Suprapubic skin (tissue), 4 donors: Measurements from ENCODE around the gene CFAP58. TPM values are rescaled to one million over a fixed set of nuclear protein-coding genes. Genes with fewer than 3 reads are reported as not detected.
A peak's percentile ranks its signal among the peaks of the same experiment; 100 is the strongest.

ENCODE experiments used
- DNase-seq, 2 donors: peaks; one replicate each; pipeline ENCODE4 v3.0.0-alpha.2; 2019; ENCODE audit warnings: low spot score in 2 of 2
- H3K27ac ChIP-seq: fragments of 200-600 bp; sonication (generic); one replicate; pipeline ENCODE4 v1.5.1; 2019
- H3K27me3 ChIP-seq: fragments of 200-600 bp; sonication (generic); one replicate; pipeline ENCODE4 v1.5.1; 2019
- H3K36me3 ChIP-seq: fragments of 200-600 bp; sonication (generic); one replicate; pipeline ENCODE4 v1.5.1; 2019
- H3K4me1 ChIP-seq: fragments of 200-600 bp; sonication (generic); one replicate; pipeline ENCODE4 v1.5.1; 2019
- H3K4me3 ChIP-seq: fragments of 200-600 bp; sonication (generic); one replicate; pipeline ENCODE4 v1.5.1; 2019; ENCODE audit warnings: mild to moderate bottlenecking
- H3K9me3 ChIP-seq: fragments of 200-600 bp; sonication (generic); one replicate; pipeline ENCODE4 v1.5.1; 2019
- EP300 ChIP-seq: sonication (generic); formaldehyde crosslinking; IDR thresholded peaks from one replicate; pipeline ENCODE4 v1.6.1; 2017; ENCODE audit warnings: antibody characterized with exemption
- POLR2A ChIP-seq, 2 donors: fragments of 450-650 bp; IDR thresholded peaks; one replicate each; pipeline ENCODE4 v1.6.1; 2017; ENCODE audit warnings: antibody characterized with exemption in 2 of 2, mild to moderate bottlenecking in 2 of 2, moderate library complexity in 2 of 2
- POLR2AphosphoS5 ChIP-seq, 3 donors: sonication (generic); formaldehyde crosslinking; IDR thresholded peaks; one replicate each; pipeline ENCODE4 v1.6.1; 2017; ENCODE audit warnings: antibody characterized with exemption in 3 of 3
- WGBS: methylation state at CpG from one replicate; pipeline ENCODE4 v1.1.5; 2018; 5-methylcytosine and 5-hydroxymethylcytosine counted together
- total RNA-seq, 4 donors: library from RNA; depleted of rRNA; stranded (reverse); fragments of >200 nt; gene quantifications; one replicate each; pipeline ENCODE4 v1.1.0, GENCODE V29; 2016
- TF ChIP-seq, protein P1 (sequence below), 2 donors: fragments of 200-600 bp in 1 of 2; fragments of 450-650 bp in 1 of 2; sonication (generic) in 1 of 2; IDR thresholded peaks; one replicate each; pipeline ENCODE4 v1.5.1; 2016 to 2019; ENCODE audit warnings: antibody characterized with exemption in 2 of 2, mild to moderate bottlenecking in 1 of 2, moderate library complexity in 1 of 2

The CFAP58 gene
- total RNA-seq, 4 donors from 2014 or later, result 0.13 to 1.0 (median 0.39) TPM

DNA sequence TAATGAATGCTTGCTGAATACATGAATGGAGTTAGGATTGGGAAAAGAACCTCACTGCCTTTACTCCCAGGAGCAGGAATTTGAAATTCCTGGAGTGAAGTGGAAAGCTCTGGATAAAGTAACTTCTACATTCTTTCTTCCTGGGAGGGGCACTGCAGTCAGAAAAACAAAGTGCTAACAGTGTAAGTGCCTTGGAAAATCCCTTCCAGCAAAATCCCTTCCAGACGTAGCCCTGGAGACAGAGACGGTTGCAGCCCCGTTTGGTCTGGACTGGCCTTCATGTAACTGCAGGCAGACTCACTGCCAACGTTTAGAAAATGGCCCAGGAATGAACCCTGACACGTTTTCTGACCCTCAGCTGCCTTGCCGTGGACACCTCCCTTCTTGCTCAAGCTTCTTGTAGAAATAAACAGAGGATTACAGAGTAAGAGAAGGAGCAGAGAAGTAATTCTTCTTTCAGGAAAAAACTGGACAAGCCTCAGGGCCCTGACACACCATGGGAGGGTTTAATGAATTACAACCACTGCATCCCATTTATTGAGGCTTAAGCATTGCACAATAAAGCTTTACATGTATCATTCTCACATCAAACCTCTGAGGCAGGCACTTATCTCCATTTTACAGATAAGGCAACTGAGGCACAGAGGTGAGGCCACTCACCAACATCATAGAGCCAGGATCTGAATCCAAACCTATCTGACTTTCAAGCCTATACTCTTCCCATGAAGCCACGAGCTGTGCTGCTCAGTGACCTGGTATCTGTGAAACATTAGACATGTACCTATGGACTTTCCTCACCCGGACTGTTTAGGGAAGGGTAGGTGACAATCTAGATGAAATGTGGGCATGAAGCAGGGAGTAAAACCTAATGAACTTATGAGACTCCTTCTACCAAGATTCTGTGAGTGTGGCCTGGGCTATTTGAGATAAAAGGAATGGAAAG lies 23.2 kb upstream of the CFAP58 start:
- DNase-seq, result peak; percentile 77 to 83
- Histone ChIP-seq H3K4me1 (peaks cover 100% of the 10 kb centered on the region), H3K36me3 (no peaks in the 10 kb centered on the region), H3K27me3 (no peaks in the 10 kb centered on the region), H3K4me3 (no peak overlapping the region), H3K9me3 (no peaks in the 10 kb centered on the region), H3K27ac (peak overlapping the region; percentile 95)
- 26% methylated on average over 8 of the region's 8 CpGs for WGBS
- TF ChIP-seq EP300, result no peak
- TF ChIP-seq, protein P1, sequence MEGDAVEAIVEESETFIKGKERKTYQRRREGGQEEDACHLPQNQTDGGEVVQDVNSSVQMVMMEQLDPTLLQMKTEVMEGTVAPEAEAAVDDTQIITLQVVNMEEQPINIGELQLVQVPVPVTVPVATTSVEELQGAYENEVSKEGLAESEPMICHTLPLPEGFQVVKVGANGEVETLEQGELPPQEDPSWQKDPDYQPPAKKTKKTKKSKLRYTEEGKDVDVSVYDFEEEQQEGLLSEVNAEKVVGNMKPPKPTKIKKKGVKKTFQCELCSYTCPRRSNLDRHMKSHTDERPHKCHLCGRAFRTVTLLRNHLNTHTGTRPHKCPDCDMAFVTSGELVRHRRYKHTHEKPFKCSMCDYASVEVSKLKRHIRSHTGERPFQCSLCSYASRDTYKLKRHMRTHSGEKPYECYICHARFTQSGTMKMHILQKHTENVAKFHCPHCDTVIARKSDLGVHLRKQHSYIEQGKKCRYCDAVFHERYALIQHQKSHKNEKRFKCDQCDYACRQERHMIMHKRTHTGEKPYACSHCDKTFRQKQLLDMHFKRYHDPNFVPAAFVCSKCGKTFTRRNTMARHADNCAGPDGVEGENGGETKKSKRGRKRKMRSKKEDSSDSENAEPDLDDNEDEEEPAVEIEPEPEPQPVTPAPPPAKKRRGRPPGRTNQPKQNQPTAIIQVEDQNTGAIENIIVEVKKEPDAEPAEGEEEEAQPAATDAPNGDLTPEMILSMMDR (IDR thresholded peaks at IDR 0.05), result no peak
- peak in 1 of 3 donors; percentile 29 for TF ChIP-seq POLR2AphosphoS5 (IDR thresholded peaks at IDR 0.05)
- no peak for TF ChIP-seq POLR2A (IDR thresholded peaks at IDR 0.05)

DNA sequence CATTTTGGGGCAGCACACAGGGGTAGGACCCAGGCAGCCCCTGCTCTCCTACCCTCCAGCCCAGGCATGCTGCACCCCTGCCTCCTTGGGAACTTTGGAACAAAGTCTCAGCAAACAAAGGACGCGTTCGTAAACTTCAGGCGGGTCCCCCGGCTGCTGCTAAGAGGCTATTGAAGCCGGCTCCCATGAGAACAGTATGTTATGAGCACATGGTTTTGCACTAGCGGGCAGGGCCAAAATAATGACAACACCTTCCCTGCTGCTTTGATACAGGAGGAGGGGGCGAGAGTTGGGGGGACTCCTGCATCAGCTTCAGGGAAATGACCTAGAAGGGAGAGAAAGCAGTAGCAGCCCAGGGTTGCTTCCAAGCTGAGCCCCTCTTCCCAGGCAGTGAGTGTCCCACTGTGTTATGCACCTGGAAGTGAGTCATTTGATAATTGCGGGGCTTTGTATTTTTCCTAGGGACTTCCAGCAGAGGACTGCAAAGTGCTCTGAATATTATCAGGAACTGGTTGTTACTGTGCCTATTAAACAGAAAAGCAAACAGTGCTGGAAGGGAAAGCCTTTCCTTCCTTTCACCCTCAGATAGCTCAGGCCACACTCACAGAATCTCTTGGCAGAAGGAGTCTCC lies 22.3 kb upstream of the CFAP58 start:
- Histone ChIP-seq H3K36me3 (no peaks in the 10 kb centered on the region), H3K9me3 (no peaks in the 10 kb centered on the region), H3K4me1 (peaks cover 100% of the 10 kb centered on the region), H3K27me3 (no peaks in the 10 kb centered on the region), H3K4me3 (no peak overlapping the region), H3K27ac (peak overlapping the region; percentile 95)
- DNase-seq, result peak; percentile 59 to 78
- 76% methylated on average over 9 of the region's 9 CpGs for WGBS
- no peak for TF ChIP-seq POLR2A (IDR thresholded peaks at IDR 0.05)
- TF ChIP-seq, protein P1 (IDR thresholded peaks at IDR 0.05), result no peak
- TF ChIP-seq POLR2AphosphoS5 (IDR thresholded peaks at IDR 0.05), result no peak
- no peak for TF ChIP-seq EP300

DNA sequence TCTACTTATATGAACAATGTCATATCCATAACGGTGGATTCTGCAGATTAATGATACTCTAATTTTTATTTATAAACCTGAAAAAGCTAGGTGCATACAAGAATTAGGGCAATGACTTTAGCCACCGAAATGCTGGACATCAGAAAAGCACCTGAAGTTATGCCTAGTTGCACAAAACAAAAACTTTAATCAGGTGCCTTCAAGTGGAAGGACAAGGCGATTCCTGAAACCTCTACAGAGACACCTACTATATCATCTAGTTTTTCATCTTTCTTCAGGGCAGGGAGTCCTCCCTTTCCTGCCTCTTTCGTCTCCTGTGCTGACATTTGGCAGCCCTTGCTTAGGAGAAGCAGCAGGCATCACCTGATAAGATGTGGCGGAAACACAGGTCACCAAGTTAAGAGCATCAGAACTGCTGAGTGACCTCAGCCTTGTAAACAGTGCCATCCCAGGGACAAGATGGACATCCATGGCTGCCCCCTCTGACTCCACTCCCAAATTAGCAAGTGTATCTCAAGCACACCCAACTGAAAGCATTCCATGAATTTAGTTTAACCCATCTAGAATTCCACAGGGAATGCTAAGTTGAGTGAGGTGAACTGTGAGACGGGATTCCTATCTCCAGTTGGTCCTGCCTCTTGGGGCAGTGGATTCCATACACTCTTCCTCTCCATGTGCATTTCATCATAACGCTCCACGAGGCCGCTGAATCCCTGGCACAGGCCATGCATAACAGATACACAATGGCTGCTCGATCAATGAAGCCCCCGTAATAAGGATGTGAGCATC lies 21.2 kb upstream of the CFAP58 start:
- no peak for TF ChIP-seq POLR2A (IDR thresholded peaks at IDR 0.05)
- TF ChIP-seq POLR2AphosphoS5 (IDR thresholded peaks at IDR 0.05), result no peak
- TF ChIP-seq, protein P1 (IDR thresholded peaks at IDR 0.05), result no peak
- no peak for TF ChIP-seq EP300
- Histone ChIP-seq H3K27ac (peak overlapping the region; percentile 95), H3K27me3 (no peaks in the 10 kb centered on the region), H3K4me1 (peaks cover 100% of the 10 kb centered on the region), H3K36me3 (no peaks in the 10 kb centered on the region), H3K9me3 (no peaks in the 10 kb centered on the region), H3K4me3 (no peak overlapping the region)
- DNase-seq, result peak; percentile 40 to 48
- 85% methylated on average over 11 of the region's 11 CpGs for WGBS

DNA sequence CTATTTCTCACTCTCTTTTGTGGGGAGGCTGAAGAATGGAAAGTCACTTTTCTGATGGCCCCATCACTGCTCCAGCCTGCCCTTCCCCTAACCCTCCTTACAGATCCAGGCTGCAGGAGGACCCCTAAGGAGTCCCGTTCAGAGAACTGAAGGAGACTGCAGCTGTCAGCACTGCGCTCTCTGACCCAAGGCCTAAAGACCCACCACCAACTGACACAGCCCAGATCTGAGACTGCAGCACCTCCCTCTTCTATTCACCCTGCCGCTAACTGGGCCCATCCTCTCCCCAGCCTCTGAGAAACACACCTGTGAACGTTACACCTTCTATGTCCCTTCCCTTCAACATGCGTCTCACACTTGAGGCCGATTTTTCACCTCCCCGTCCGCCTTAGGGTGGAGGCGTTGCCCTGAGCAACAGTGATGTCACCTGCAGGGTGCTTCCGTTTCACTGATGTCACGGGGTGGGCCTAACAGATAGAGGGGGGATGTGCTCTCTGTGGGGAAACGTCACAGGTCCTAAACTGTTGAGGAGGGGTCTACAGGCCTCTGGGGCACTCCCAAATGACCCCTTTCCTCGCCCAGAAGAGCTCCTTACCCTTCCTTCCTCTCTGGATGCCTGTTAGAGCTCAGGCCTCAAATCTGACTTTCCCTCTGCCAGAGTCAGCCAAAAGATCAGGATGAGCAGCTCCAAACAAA lies 20.5 kb upstream of the CFAP58 start:
- H3K36me3 ChIP-seq, result no peaks in the 10 kb centered on the region
- DNase-seq, result peak; percentile 52 to 54
- peak overlapping the region; percentile 95 for H3K27ac ChIP-seq
- no peaks in the 10 kb centered on the region for H3K9me3 ChIP-seq
- H3K4me3 ChIP-seq, result no peak overlapping the region
- H3K27me3 ChIP-seq, result no peaks in the 10 kb centered on the region
- TF ChIP-seq, protein P1 (IDR thresholded peaks at IDR 0.05), result no peak
- TF ChIP-seq POLR2A (IDR thresholded peaks at IDR 0.05) (no peak), EP300 (no peak), POLR2AphosphoS5 (IDR thresholded peaks at IDR 0.05) (no peak)
- peaks cover 93% of the 10 kb centered on the region for H3K4me1 ChIP-seq
- WGBS, result 81% methylated on average over 13 of the region's 13 CpGs
